ENCODE results near the gene CERS6. TPM values are rescaled to one million over a fixed set of nuclear protein-coding genes. Genes with fewer than 3 reads are reported as not detected.
"Not testable (repeated sequence)": the region's sequence is repeated elsewhere in the genome, so short reads cannot be mapped to it uniquely, and the experiment has no call there.

The CERS6 gene
- polyA plus RNA-seq, 1 donor (not counting 4 experiments of a cell fraction or from before 2014, with no cell fraction given): 19.5 TPM

GRCh38 chr2:168654705-168655104 lies 198.6 kb downstream of the CERS6 start:
- no peak overlapping the region for H2AFZ ChIP-seq (ENCODE audit: control insufficient read depth, low read length)
- dilution Hi-C loops (cut with MboI; ENCODE audit: extremely low pct_ligation_motif_present, low sequenced_read_pairs): no loop called here

GRCh38 chr2:168655207-168655606 lies 199.1 kb downstream of the CERS6 start:
- Histone ChIP-seq H3K27me3 (ENCODE audit: control insufficient read depth, extremely low read depth, insufficient read depth, low read length) (no peaks in the 10 kb centered on the region), H3K9ac (ENCODE audit: control insufficient read depth, extremely low read depth, insufficient read depth, low read length) (no peak overlapping the region), H3K36me3 (ENCODE audit: control insufficient read depth in 2 of 2, extremely low read depth in 1 of 2, insufficient read depth in 2 of 2, low read length in 2 of 2) (no peaks in the 10 kb centered on the region), H3K4me2 (ENCODE audit: control insufficient read depth, extremely low read depth, insufficient read depth, low read depth, low read length) (no peak overlapping the region), H4K20me1 (ENCODE audit: control insufficient read depth, extremely low read depth, insufficient read depth, low read length) (no peaks in the 10 kb centered on the region), H2AFZ (ENCODE audit: control insufficient read depth, low read length) (no peak overlapping the region), H3K9me3 (ENCODE audit: control insufficient read depth, low read depth, low read length) (no peaks in the 10 kb centered on the region), H3K4me3 (ENCODE audit: control insufficient read depth in 2 of 3, extremely low read depth in 1 of 3, insufficient read depth in 2 of 3, low read depth in 1 of 3, low read length in 3 of 3) (no peak overlapping the region), H3K9me1 (ENCODE audit: control insufficient read depth, extremely low read depth, insufficient read depth, low read length) (no peaks in the 10 kb centered on the region), H3K4me1 (ENCODE audit: control insufficient read depth, extremely low read depth, insufficient read depth, low read length) (no peaks in the 10 kb centered on the region), H3K27ac (ENCODE audit: control insufficient read depth, insufficient read depth, low read length) (no peak overlapping the region), H3K79me2 (ENCODE audit: control insufficient read depth, insufficient read depth, low read length) (peaks cover 3% of the 10 kb centered on the region)
- dilution Hi-C loops (cut with MboI; ENCODE audit: extremely low pct_ligation_motif_present, low sequenced_read_pairs): no loop called here
- no peak for TF ChIP-seq CTCF (optimal IDR thresholded peaks at IDR 0.05 in 1 of 3, IDR thresholded peaks at IDR 0.05 in 1 of 3, conservative IDR thresholded peaks at IDR 0.05 in 1 of 3; ENCODE audit: extremely low read depth in 1 of 3, insufficient read depth in 2 of 3, low read length in 3 of 3)
- TF ChIP-seq EZH2 (IDR thresholded peaks at IDR 0.05; ENCODE audit: low read length): no peak
- no peak for FAIRE-seq
- no peak for DNase-seq (ENCODE audit: low read depth, low spot score)

More at GRCh38 chr2:168654705-168655104, 198.6 kb downstream of the CERS6 start:
- Histone ChIP-seq H3K9me3 (ENCODE audit: control insufficient read depth, low read depth, low read length) (no peaks in the 10 kb centered on the region), H3K9me1 (ENCODE audit: control insufficient read depth, extremely low read depth, insufficient read depth, low read length) (no peaks in the 10 kb centered on the region), H4K20me1 (ENCODE audit: control insufficient read depth, extremely low read depth, insufficient read depth, low read length) (no peaks in the 10 kb centered on the region), H3K4me1 (ENCODE audit: control insufficient read depth, extremely low read depth, insufficient read depth, low read length) (no peaks in the 10 kb centered on the region), H3K4me2 (ENCODE audit: control insufficient read depth, extremely low read depth, insufficient read depth, low read depth, low read length) (no peak overlapping the region), H3K4me3 (ENCODE audit: control insufficient read depth in 2 of 3, extremely low read depth in 1 of 3, insufficient read depth in 2 of 3, low read depth in 1 of 3, low read length in 3 of 3) (no peak overlapping the region), H3K36me3 (ENCODE audit: control insufficient read depth in 2 of 2, extremely low read depth in 1 of 2, insufficient read depth in 2 of 2, low read length in 2 of 2) (no peaks in the 10 kb centered on the region), H3K9ac (ENCODE audit: control insufficient read depth, extremely low read depth, insufficient read depth, low read length) (no peak overlapping the region), H3K79me2 (ENCODE audit: control insufficient read depth, insufficient read depth, low read length) (peaks cover 3% of the 10 kb centered on the region), H3K27ac (ENCODE audit: control insufficient read depth, insufficient read depth, low read length) (no peak overlapping the region), H3K27me3 (ENCODE audit: control insufficient read depth, extremely low read depth, insufficient read depth, low read length) (no peaks in the 10 kb centered on the region)
- TF ChIP-seq CTCF (optimal IDR thresholded peaks at IDR 0.05 in 1 of 3, IDR thresholded peaks at IDR 0.05 in 1 of 3, conservative IDR thresholded peaks at IDR 0.05 in 1 of 3; ENCODE audit: extremely low read depth in 1 of 3, insufficient read depth in 2 of 3, low read length in 3 of 3): no peak
- no peak for TF ChIP-seq EZH2 (IDR thresholded peaks at IDR 0.05; ENCODE audit: low read length)
- FAIRE-seq (no peak), DNase-seq (ENCODE audit: low read depth, low spot score) (no peak)

GRCh38 chr2:168657378-168657777 lies 201.3 kb downstream of the CERS6 start:
- H3K27me3 ChIP-seq (ENCODE audit: control insufficient read depth, extremely low read depth, insufficient read depth, low read length); H3K9me3 ChIP-seq (ENCODE audit: control insufficient read depth, low read depth, low read length); FAIRE-seq; H3K9ac ChIP-seq (ENCODE audit: control insufficient read depth, extremely low read depth, insufficient read depth, low read length); H3K36me3 ChIP-seq (ENCODE audit: control insufficient read depth in 2 of 2, extremely low read depth in 1 of 2, insufficient read depth in 2 of 2, low read length in 2 of 2); H3K4me1 ChIP-seq (ENCODE audit: control insufficient read depth, extremely low read depth, insufficient read depth, low read length); H3K27ac ChIP-seq (ENCODE audit: control insufficient read depth, insufficient read depth, low read length); DNase-seq (ENCODE audit: low read depth, low spot score); H3K79me2 ChIP-seq (ENCODE audit: control insufficient read depth, insufficient read depth, low read length); H3K4me2 ChIP-seq (ENCODE audit: control insufficient read depth, extremely low read depth, insufficient read depth, low read depth, low read length); H2AFZ ChIP-seq (ENCODE audit: control insufficient read depth, low read length); H3K4me3 ChIP-seq (ENCODE audit: control insufficient read depth in 2 of 3, extremely low read depth in 1 of 3, insufficient read depth in 2 of 3, low read depth in 1 of 3, low read length in 3 of 3); H3K9me1 ChIP-seq (ENCODE audit: control insufficient read depth, extremely low read depth, insufficient read depth, low read length); H4K20me1 ChIP-seq (ENCODE audit: control insufficient read depth, extremely low read depth, insufficient read depth, low read length); dilution Hi-C loops (cut with MboI; ENCODE audit: extremely low pct_ligation_motif_present, low sequenced_read_pairs): not testable (repeated sequence)
